ENCODE data around the gene SIM1. TPM values are rescaled to one million over a fixed set of nuclear protein-coding genes. Genes with fewer than 3 reads are reported as not detected.

Gene SIM1
- total RNA-seq, 2 experiments from 2014 or later = not detected

- Mint-ChIP-seq H3K27ac (no peak overlapping the region), H3K4me1 (no peaks in the 10 kb centered on the region), H3K9me3 (ENCODE audit: low read depth) (no peaks in the 10 kb centered on the region), H3K27me3 (peaks cover 26% of the 10 kb centered on the region), H3K36me3 (ENCODE audit: low read depth) (no peaks in the 10 kb centered on the region), H3K4me3 (no peak overlapping the region)
- ATAC-seq (no peak), DNase-seq (no peak)
- CTCF ChIA-PET = interaction anchor here (0.6 kb wide), 1 partner anchor 565 kb away, joined by 3 read pairs; no protein-coding TSS in a partner anchor
- intact Hi-C loops (cut with DNase I, micrococcal nuclease) = no loop called here
- POLR2A ChIA-PET = no interaction called here
Measured at GRCh38 chr6:100433726-100434435, 30.8 kb downstream of the SIM1 start.

- Mint-ChIP-seq H3K36me3 (ENCODE audit: low read depth) (no peaks in the 10 kb centered on the region), H3K4me3 (no peak overlapping the region), H3K4me1 (no peaks in the 10 kb centered on the region), H3K9me3 (ENCODE audit: low read depth) (no peaks in the 10 kb centered on the region), H3K27ac (no peak overlapping the region), H3K27me3 (peaks cover 20% of the 10 kb centered on the region)
- CTCF ChIA-PET = no interaction called here
- DNase-seq = no peak
- POLR2A ChIA-PET = no interaction called here
- no peak for ATAC-seq
- intact Hi-C loops (cut with DNase I, micrococcal nuclease) = no loop called here
Measured at GRCh38 chr6:100432136-100432535, 32.6 kb downstream of the SIM1 start.

GRCh38 chr6:100430962-100431361 is 33.8 kb downstream of the SIM1 start:
- no peaks in the 10 kb centered on the region for H3K9me3 Mint-ChIP-seq (ENCODE audit: low read depth)
- H3K4me1 Mint-ChIP-seq = no peaks in the 10 kb centered on the region
- no peak overlapping the region for H3K27ac Mint-ChIP-seq
- ChIA-PET POLR2A (no interaction called here), CTCF (no interaction called here)
- H3K36me3 Mint-ChIP-seq (ENCODE audit: low read depth) = no peaks in the 10 kb centered on the region
- ATAC-seq (no peak), DNase-seq (no peak)
- H3K27me3 Mint-ChIP-seq = peaks cover 20% of the 10 kb centered on the region
- H3K4me3 Mint-ChIP-seq = no peak overlapping the region
- intact Hi-C loops (cut with DNase I, micrococcal nuclease) = no loop called here

- Mint-ChIP-seq H3K4me1 (no peaks in the 10 kb centered on the region), H3K36me3 (ENCODE audit: low read depth) (no peaks in the 10 kb centered on the region)
Measured at GRCh38 chr6:100427452-100427851, 37.3 kb downstream of the SIM1 start.

GRCh38 chr6:100426744-100427338 is 37.9 kb downstream of the SIM1 start:
- H3K9me3 Mint-ChIP-seq (ENCODE audit: low read depth) = no peaks in the 10 kb centered on the region

More at GRCh38 chr6:100427452-100427851, 37.3 kb downstream of the SIM1 start:
- POLR2A ChIA-PET = no interaction called here
- peaks cover 15% of the 10 kb centered on the region for H3K27me3 Mint-ChIP-seq
- DNase-seq = no peak
- H3K27ac Mint-ChIP-seq = no peak overlapping the region
- intact Hi-C loops (cut with DNase I, micrococcal nuclease) = no loop called here
- CTCF ChIA-PET = no interaction called here
- no peak overlapping the region for H3K4me3 Mint-ChIP-seq
- no peaks in the 10 kb centered on the region for H3K9me3 Mint-ChIP-seq (ENCODE audit: low read depth)
- no peak for ATAC-seq

GRCh38 chr6:100426241-100426640 is 38.5 kb downstream of the SIM1 start:
- Mint-ChIP-seq H3K27me3 (peaks cover 11% of the 10 kb centered on the region), H3K4me1 (no peaks in the 10 kb centered on the region), H3K4me3 (no peak overlapping the region), H3K9me3 (ENCODE audit: low read depth) (no peaks in the 10 kb centered on the region), H3K36me3 (ENCODE audit: low read depth) (no peaks in the 10 kb centered on the region), H3K27ac (no peak overlapping the region)
- POLR2A ChIA-PET = no interaction called here
- no peak for DNase-seq
- intact Hi-C loops (cut with DNase I, micrococcal nuclease) = no loop called here
- CTCF ChIA-PET = interaction anchor here (0.6 to 0.7 kb wide), 2 partner anchors 312 to 319 kb away, joined by 3 read pairs; no protein-coding TSS in a partner anchor
- ATAC-seq = no peak

More at GRCh38 chr6:100426744-100427338, 37.9 kb downstream of the SIM1 start:
- intact Hi-C loops (cut with DNase I, micrococcal nuclease) = no loop called here
- no peaks in the 10 kb centered on the region for H3K36me3 Mint-ChIP-seq (ENCODE audit: low read depth)
- peaks cover 11% of the 10 kb centered on the region for H3K27me3 Mint-ChIP-seq
- ATAC-seq (no peak), DNase-seq (no peak)
- H3K4me3 Mint-ChIP-seq = no peak overlapping the region
- no peaks in the 10 kb centered on the region for H3K4me1 Mint-ChIP-seq
- ChIA-PET POLR2A (no interaction called here), CTCF (interaction anchor here (0.7 kb wide), 1 partner anchor 312 kb away, joined by 3 read pairs; no protein-coding TSS in a partner anchor)
- H3K27ac Mint-ChIP-seq = no peak overlapping the region

GRCh38 chr6:100420711-100421110 is 44.0 kb downstream of the SIM1 start:
- intact Hi-C loops (cut with DNase I, micrococcal nuclease) = no loop called here
- no peaks in the 10 kb centered on the region for H3K4me1 Mint-ChIP-seq
- ChIA-PET CTCF (no interaction called here), POLR2A (no interaction called here)
- no peak for DNase-seq
- no peak overlapping the region for H3K4me3 Mint-ChIP-seq
- H3K9me3 Mint-ChIP-seq (ENCODE audit: low read depth) = no peaks in the 10 kb centered on the region
- H3K27ac Mint-ChIP-seq = no peak overlapping the region
- H3K36me3 Mint-ChIP-seq (ENCODE audit: low read depth) = no peaks in the 10 kb centered on the region
- no peak for ATAC-seq
- H3K27me3 Mint-ChIP-seq = peaks cover 8% of the 10 kb centered on the region

GRCh38 chr6:100417036-100417435 is 47.7 kb downstream of the SIM1 start:
- no peaks in the 10 kb centered on the region for H3K36me3 Mint-ChIP-seq (ENCODE audit: low read depth)
- POLR2A ChIA-PET = no interaction called here
- H3K27me3 Mint-ChIP-seq = peaks cover 10% of the 10 kb centered on the region
- CTCF ChIA-PET = no interaction called here
- no peaks in the 10 kb centered on the region for H3K4me1 Mint-ChIP-seq
- no peak overlapping the region for H3K27ac Mint-ChIP-seq
- ATAC-seq = no peak
- no peak overlapping the region for H3K4me3 Mint-ChIP-seq
- H3K9me3 Mint-ChIP-seq (ENCODE audit: low read depth) = no peaks in the 10 kb centered on the region
- intact Hi-C loops (cut with DNase I, micrococcal nuclease) = no loop called here
- DNase-seq = no peak

GRCh38 chr6:100415768-100416167 is 49.0 kb downstream of the SIM1 start:
- H3K27me3 Mint-ChIP-seq = peaks cover 19% of the 10 kb centered on the region
- no peak overlapping the region for H3K4me3 Mint-ChIP-seq
- no peaks in the 10 kb centered on the region for H3K4me1 Mint-ChIP-seq
- intact Hi-C loops (cut with DNase I, micrococcal nuclease) = no loop called here
- ATAC-seq (no peak), DNase-seq (no peak)
- no peaks in the 10 kb centered on the region for H3K36me3 Mint-ChIP-seq (ENCODE audit: low read depth)
- POLR2A ChIA-PET = no interaction called here
- H3K27ac Mint-ChIP-seq = no peak overlapping the region
- H3K9me3 Mint-ChIP-seq (ENCODE audit: low read depth) = no peaks in the 10 kb centered on the region
- CTCF ChIA-PET = no interaction called here

GRCh38 chr6:100412872-100413271 is 51.8 kb downstream of the SIM1 start:
- POLR2A ChIA-PET = no interaction called here
- Mint-ChIP-seq H3K27ac (no peak overlapping the region), H3K36me3 (ENCODE audit: low read depth) (no peaks in the 10 kb centered on the region), H3K27me3 (peaks cover 24% of the 10 kb centered on the region), H3K4me3 (no peak overlapping the region), H3K9me3 (ENCODE audit: low read depth) (no peaks in the 10 kb centered on the region), H3K4me1 (no peaks in the 10 kb centered on the region)
- no peak for ATAC-seq
- intact Hi-C loops (cut with DNase I, micrococcal nuclease) = no loop called here
- CTCF ChIA-PET = no interaction called here
- no peak for DNase-seq

GRCh38 chr6:100404051-100404450 is 60.7 kb downstream of the SIM1 start:
- ChIA-PET CTCF (no interaction called here), POLR2A (no interaction called here)
- Mint-ChIP-seq H3K27ac (no peak overlapping the region), H3K4me3 (no peak overlapping the region), H3K36me3 (ENCODE audit: low read depth) (no peaks in the 10 kb centered on the region), H3K27me3 (peaks cover 4% of the 10 kb centered on the region), H3K9me3 (ENCODE audit: low read depth) (no peaks in the 10 kb centered on the region), H3K4me1 (no peaks in the 10 kb centered on the region)
- DNase-seq (no peak), ATAC-seq (no peak)
- intact Hi-C loops (cut with DNase I, micrococcal nuclease) = no loop called here

GRCh38 chr6:100393493-100393892 is 71.2 kb downstream of the SIM1 start:
- intact Hi-C loops (cut with DNase I, micrococcal nuclease) = no loop called here
- CTCF ChIA-PET = no interaction called here
- no peaks in the 10 kb centered on the region for H3K36me3 Mint-ChIP-seq (ENCODE audit: low read depth)
- H3K4me1 Mint-ChIP-seq = no peaks in the 10 kb centered on the region
- DNase-seq (no peak), ATAC-seq (no peak)
- H3K27ac Mint-ChIP-seq = no peak overlapping the region
- peaks cover 6% of the 10 kb centered on the region for H3K27me3 Mint-ChIP-seq
- POLR2A ChIA-PET = no interaction called here
- no peaks in the 10 kb centered on the region for H3K9me3 Mint-ChIP-seq (ENCODE audit: low read depth)
- H3K4me3 Mint-ChIP-seq = no peak overlapping the region

Data from activated CD4-positive, alpha-beta T cell treated with anti-CD3 and anti-CD28 coated beads for 36 hours (primary cell).